ENCODE results near the gene PDCD7.

The PDCD7 gene

DNA sequence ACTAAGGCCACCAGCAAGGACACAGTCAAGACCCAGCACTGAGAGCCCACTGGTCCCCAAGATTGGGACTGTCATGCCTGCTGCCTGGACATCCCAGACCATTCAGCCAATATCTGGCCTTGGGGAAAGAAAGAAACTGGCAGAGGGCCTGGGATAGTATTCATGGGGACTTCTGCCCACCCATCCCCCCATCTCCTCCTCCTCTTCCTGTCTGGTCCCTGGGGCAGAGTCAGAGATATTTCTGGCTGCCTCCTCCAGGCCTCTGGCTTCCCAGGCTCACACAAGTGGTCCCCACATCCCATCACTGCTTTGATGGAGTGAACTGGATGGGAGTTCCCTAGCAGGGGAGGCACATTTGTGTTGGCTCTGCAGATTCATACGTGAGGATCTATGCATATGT lies 61.6 kb downstream of the PDCD7 start:
- TF ChIP-seq, protein P1, sequence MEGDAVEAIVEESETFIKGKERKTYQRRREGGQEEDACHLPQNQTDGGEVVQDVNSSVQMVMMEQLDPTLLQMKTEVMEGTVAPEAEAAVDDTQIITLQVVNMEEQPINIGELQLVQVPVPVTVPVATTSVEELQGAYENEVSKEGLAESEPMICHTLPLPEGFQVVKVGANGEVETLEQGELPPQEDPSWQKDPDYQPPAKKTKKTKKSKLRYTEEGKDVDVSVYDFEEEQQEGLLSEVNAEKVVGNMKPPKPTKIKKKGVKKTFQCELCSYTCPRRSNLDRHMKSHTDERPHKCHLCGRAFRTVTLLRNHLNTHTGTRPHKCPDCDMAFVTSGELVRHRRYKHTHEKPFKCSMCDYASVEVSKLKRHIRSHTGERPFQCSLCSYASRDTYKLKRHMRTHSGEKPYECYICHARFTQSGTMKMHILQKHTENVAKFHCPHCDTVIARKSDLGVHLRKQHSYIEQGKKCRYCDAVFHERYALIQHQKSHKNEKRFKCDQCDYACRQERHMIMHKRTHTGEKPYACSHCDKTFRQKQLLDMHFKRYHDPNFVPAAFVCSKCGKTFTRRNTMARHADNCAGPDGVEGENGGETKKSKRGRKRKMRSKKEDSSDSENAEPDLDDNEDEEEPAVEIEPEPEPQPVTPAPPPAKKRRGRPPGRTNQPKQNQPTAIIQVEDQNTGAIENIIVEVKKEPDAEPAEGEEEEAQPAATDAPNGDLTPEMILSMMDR (IDR thresholded peaks at IDR 0.05; ENCODE audit: insufficient read depth, low read depth, low read length, missing control alignments) = no peak
- H3K4me3 ChIP-seq (ENCODE audit: low read depth, low read length) = no peak overlapping the region
- no peak for DNase-seq (ENCODE audit: low read depth)

DNA sequence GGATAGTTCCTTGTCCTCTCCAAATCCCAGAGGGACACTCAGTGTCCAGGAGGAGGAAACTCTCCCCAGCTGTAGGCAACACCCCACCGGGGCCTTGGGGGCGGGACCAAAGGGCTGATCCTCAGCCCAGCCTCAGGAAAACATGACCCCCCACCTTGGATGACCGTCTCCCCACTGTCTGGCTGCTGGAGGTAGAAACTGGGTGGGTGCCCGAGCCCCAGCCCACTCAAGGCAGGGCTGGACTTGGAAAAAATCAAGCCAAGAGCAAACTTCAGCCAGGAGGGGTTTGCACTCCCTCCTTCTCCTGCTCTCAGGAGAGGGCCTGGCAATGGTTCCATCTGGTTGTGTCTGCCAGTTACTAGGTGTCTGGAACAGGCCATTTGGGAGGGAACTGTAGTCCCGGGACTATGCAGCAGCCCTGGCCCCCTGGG lies 62.2 kb downstream of the PDCD7 start:
- DNase-seq (ENCODE audit: low read depth) = no peak
- TF ChIP-seq, protein P1 (IDR thresholded peaks at IDR 0.05; ENCODE audit: insufficient read depth, low read depth, low read length, missing control alignments) = no peak
- no peak overlapping the region for H3K4me3 ChIP-seq (ENCODE audit: low read depth, low read length)

DNA sequence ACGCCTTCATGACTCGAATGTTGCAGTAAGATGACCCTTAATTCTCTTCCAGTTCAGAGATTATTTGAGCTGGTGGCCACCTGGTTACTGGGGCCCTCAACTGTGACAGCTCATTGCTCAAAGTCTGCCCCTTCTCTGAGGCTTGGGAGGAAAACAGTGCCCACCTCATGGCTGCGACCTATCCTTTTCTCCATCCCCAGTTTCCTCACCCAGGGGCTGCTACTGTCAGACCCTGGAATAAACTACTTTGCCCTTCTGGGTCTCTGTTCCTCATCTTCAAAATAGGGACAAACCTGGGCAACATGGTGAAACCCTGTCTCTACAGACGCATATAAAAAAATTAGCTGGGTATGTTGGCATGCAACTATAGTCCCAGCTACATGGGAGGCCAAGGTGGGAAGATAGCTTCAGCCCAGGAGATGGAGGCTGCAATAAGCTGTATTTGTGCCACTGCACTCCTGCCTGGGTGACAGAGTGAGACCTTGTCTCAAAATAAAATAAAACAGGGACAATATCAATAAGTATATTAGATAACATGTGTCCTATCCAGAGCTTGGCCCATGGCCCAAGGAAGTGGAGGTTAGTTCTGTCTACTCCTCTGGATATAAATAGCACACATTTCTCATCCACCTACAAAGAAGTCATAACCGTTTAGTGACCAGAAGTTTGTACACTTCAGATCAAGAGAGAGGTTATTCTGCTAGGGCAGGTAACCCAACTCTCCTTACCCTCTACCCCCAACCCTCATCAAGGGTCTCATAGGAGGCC lies 63.6 kb downstream of the PDCD7 start:
- H3K4me3 ChIP-seq (ENCODE audit: low read depth, low read length) = no peak overlapping the region
- DNase-seq (ENCODE audit: low read depth) = no peak
- TF ChIP-seq, protein P1 (IDR thresholded peaks at IDR 0.05; ENCODE audit: insufficient read depth, low read depth, low read length, missing control alignments) = no peak

DNA sequence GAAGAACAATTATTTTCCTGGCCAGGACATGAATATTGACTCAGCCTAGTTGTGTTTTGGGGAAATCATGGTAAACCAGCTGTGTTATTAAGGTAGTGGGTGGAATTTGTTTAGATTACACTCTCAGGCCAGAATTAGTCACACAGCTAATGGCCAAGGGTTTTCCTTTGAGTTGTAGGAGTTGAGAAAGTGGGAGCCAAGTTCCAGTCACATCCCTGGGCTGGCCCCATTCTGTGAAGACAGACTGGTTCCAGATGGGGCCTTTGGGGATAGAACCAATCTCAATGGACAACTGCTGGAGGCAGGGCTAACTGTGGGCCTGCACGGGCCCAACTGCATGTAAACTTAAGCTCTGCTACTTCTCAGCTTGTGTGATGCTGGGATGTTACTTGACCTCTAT lies 64.4 kb downstream of the PDCD7 start:
- DNase-seq (ENCODE audit: low read depth) = no peak
- TF ChIP-seq, protein P1 (IDR thresholded peaks at IDR 0.05; ENCODE audit: insufficient read depth, low read depth, low read length, missing control alignments) = no peak
- no peak overlapping the region for H3K4me3 ChIP-seq (ENCODE audit: low read depth, low read length)

DNA sequence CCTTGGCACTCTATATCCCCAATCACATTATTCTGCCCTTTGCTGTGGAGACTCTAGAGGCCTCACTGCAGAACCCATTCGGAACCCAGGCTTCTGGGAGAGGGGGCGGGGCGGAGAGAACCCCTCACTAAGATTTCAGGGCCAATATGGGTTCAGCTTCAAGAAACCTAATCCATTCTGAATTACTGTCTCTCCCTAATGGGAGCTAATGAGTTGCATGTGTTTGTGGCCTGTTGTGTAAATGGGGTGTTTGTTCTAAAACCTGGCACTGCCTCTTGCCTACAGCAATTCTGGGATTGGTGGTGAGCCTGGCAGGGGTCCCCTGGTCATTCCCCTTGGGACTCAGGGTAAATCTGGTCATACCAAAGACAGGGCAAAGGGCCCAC lies 65.2 kb downstream of the PDCD7 start:
- no peak overlapping the region for H3K4me3 ChIP-seq (ENCODE audit: low read depth, low read length)
- TF ChIP-seq, protein P1 (IDR thresholded peaks at IDR 0.05; ENCODE audit: insufficient read depth, low read depth, low read length, missing control alignments) = no peak
- DNase-seq (ENCODE audit: low read depth) = no peak

DNA sequence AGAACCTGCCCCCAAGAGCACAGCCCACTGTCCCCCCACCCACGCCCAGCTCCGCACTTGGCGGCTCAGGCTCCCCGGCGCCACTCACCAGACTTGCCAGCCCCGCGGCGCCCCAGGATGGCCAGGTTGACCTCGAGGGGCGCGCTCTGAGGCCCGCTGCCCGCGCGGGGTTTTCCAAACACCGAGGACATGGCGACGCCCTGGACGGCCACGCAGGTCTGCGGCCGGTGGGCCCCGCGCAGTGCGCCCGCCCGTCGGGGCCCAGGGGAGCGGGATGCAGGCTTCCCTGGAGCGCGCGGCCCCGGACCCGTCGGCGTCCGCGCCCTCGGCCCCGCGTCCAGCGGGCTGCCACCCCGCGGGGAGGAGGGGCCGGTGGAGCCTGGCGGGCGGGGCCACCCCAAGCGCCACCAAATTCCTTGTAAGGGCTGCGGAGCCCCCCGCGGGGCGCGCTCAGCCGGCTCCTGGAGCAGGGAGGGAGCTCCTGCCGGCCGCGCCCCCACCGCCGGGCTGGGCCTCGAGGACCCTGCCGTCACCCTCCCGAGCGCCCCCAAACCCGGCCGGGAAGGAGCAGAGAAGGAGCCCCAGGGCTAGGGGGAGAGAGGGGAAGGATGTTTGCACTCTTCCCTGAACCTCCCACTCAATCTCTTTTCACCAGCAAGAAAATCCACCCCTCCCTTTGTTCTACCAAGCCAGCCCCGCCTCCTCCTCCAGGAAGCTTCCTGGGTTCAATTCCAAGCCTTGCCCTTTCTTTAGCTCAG lies 65.8 kb downstream of the PDCD7 start, which contains the start of gene RASL12:
RASL12 (minus strand) TSS at position 347 of the 758 bp plus-strand sequence; CDS start at position 191, 156 bp downstream.
- no peak within 1 kb of the TSS for H3K4me3 ChIP-seq (ENCODE audit: low read depth, low read length)
- no peak for DNase-seq (ENCODE audit: low read depth)
- TF ChIP-seq, protein P1 (IDR thresholded peaks at IDR 0.05; ENCODE audit: insufficient read depth, low read depth, low read length, missing control alignments) = no peak

Data from GM12865 (cell line).